NCI-H2196 (cell line): ENCODE data around the gene PDE1C.
"Not testable (repeated sequence)": the region's sequence is repeated elsewhere in the genome, so short reads cannot be mapped to it uniquely, and the experiment has no call there.

ENCODE experiments used
- DNase-seq: peaks from one replicate; lab custom pipeline; 2025; ENCODE audit not compliant: unreplicated experiment; lab: John Stamatoyannopoulos, UW

Gene PDE1C

DNA sequence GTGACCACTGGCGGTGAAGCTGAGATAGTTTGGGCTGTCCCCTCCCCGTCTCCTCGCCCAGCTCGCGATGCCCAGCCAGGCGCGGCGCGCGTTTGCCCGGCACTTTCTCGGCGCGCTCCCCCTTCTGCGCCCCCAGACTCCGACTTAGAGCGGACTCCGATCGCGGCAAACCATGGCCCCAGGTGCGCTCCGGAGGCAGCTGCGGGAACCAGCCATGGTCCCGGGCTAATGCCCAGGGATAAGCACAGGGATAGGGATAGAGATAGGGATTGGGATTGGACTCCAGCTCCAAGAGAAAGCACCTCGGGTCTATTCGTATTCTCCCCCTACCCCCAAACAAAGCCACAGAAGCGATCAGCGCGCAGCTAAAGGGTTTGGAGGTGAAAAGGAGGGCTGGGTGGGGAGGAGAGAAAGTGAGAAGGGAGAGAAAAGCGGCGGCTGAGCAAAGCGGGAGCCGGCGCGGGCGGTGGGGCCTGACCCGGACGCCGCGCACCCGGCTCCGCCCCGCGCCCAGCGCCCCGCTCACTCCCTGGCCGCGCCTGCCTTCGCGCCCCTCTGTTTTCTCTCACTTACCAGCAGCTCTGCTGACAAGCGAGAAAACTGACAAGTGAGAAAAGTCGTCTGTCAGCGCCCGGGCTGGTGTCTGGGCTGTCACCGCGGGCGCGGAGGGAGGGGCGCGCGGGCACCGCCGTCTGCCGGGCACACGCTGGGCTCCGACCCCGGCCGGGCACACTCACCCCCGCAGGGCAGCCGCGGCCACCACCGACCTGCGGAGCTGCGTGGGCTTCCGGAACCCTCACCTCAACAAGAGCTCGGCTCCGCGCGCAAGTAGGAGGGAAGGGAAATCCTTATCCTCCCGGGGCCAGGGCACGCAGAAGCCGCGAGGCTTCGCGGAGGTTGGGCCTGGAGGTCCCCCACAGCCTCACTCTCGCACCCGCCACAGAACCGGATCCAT lies at the start of gene PDE1C:
PDE1C (minus strand) TSS at position 2 of the 955 bp plus-strand sequence.
- no peak for DNase-seq

DNA sequence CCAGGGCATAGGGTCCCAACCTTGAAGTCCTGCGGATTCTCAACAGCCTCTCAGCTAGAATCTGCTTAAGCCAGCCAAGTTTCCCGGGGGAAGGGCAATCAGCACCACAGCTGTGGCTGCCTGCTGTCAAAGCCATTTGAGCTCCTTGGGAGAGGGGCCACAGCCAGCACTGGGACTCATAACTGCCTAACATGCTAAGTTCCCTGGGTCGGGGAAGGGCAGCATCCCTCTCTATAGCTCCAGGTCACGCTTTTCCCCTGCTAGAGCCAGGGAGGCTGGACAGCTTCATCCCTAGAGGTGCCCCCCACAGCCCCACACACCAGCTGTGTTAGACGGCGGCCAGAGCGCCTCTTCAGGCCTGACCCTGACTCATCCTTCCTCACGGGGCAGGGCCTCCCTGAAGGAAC lies 49.6 kb upstream of the PDE1C start:
- no peak for DNase-seq

GRCh38 chr7:32117837-32118236 lies 47.6 kb upstream of the PDE1C start:
- DNase-seq = no peak

- DNase-seq = no peak
Observed at GRCh38 chr7:32116436-32116835, 46.2 kb upstream of the PDE1C start.

- DNase-seq = no peak
Observed at GRCh38 chr7:32115831-32116230, 45.6 kb upstream of the PDE1C start.

DNA sequence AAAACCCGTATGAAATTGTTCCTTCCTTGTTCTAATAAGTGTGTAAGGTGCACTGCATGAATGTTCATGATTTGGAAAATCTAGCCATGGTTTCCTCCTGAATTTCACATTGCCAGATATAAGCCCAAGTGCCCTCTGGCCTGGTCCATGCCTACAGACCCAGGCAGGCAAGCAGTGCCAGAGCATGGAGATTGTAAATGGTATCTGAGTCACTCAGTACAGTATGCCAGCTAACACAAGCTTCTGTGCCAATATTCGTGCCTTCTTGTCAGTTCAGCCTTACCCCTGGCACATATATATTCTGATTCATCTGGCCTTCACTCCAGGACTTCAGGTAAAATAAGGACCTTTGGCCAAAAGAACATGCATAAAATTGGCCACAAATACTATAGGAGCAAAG lies 38.4 kb upstream of the PDE1C start:
- DNase-seq = no peak

GRCh38 chr7:32104766-32105165 lies 34.6 kb upstream of the PDE1C start:
- no peak for DNase-seq

DNA sequence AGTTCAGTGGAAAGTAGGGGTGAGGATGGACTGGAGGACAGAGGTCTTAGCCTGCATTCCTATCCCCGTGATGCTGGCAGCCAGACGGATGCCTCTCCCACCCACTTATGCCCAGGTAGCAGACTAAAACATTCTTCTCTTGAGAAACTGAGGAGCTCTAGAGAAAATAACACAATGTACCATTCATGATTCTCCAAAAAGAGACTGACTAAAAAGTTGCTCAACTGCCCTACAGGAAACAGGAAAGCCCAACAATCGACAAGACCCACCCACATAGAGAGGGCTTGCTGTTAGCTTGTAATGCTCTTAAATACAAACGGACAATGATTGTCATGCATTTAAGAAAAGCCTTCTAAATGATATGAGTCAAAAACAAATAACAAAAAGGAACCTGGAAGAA lies 33.2 kb upstream of the PDE1C start:
- no peak for DNase-seq

DNA sequence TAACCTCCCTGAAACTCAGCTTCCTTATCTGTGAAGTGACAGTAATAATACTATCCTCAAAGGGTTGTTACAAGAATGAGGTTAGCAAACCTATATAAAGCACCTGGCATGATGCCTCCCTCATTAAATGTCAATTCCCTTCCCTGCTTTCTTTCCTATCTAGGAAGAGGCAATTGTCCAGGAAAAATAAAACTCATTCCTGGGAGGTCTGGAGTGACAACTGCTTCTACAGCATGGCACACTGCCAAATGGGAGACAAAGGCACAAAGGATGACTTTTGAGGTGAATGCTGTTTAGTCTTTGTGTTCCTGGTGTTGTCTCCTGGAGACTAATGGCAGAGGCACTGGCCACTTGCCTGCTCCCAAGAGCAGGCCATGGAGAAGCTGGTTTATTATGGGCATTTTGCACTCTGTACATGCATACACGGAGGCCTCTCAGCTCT lies 32.2 kb upstream of the PDE1C start:
- peak; percentile 3 for DNase-seq

DNA sequence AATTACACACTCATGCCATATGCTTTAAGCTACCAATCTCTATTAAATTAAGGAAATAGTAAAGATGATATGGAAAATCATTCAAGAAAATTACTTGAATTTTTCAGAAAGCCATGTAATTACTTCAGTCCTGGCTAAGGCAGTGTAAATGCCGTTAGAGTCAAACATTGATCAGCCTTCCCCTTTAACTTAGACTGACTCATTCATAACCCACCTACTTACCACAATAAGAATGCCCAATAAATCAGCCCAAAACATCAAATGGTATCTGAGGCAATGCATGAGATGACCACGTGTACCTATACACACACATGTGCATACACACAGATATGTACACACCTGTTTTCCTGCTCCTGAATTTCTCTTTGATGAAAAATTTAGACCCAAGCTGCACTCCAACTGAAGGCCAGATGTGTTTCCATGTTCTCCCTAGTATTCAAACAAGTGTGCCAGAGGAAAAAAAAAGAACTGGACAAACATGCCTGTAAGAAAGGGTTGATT lies 30.2 kb upstream of the PDE1C start:
- DNase-seq = no peak

DNA sequence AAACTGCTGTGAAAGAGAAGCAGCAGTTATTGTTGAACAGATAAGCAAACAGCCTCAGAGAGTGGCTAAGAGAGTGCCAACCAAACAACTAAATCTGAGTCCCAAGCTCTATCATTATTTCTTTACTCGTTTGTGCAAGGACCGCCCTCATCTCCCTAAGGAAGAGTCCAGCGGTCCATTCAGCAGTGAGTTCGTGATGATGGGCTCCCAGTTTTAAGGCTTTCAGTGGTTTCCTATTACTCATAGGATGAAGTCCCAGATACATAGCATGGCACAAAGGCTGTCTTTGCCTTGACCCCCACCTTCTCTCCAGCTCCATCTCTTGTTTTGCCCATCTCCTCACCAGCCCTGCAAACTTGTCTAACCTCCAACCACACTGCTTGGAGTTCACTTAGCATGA lies 24.3 kb upstream of the PDE1C start:
- DNase-seq = no peak

DNA sequence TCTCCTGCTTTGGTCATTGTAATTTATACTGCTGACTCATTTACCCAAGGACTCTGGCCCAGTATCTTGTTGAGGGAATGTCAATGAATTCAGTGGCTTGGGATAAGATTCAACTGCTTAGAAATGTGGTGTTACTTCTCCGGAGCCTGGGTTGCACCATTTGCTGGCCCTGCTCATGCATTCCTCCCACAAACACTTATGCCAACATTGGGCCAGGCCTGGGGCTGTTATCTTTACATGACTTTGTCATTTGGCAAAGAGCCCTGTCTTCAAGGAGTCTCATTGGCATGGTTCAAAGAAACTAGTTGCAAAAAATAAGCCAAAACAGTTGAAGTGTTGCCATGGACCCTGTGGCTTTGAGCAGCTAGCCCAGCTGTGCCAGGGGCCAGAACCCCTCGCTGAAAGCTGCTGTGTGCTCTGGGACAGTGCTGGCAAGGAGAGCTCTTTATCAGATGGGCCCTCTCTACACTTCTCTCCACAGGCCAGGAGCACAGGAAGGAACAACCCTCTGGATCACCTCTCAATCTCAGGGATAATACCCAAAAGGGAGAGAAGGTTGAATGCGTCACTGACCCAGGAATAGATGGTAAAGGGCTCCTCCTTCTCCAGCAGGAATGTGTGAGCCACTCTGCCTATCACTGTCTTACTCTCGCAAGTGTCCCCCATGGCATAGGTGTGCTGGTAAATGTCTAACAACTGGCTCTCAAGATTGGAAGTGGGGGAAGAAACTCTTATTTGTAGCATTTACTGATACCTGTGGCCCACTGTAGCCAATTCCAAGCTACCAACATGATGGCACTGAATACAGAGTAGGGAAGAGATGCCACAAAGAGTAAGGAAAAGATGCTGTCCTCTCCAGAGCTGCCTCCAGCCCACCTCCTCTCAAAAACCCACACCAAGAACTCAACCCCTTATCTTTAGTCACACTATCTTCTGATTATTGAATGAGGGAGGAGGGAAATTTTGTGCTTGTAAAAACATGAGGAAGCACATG lies 23.5 kb upstream of the PDE1C start:
- peak; percentile 6 for DNase-seq

DNA sequence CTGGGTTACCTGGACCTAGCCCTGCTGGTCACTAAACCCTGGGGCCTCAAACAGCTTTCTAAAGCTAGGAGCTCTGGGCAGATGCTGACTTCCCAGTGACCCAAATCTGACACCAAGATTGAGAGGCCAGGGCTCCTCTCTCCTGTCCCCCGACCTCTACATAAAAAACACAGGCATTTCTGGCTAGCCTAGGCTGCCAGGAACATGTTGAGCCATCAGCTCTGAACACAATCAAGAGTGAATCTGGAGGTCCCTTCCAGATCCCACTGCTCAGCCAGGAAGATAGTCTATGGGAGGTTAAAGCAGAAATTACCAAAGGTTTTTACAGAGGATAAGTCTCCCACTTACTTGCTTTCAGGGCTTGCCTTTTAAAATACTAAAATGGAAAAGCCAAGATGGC lies 22.1 kb upstream of the PDE1C start:
- DNase-seq = no peak

GRCh38 chr7:32091608-32092210 lies 21.5 kb upstream of the PDE1C start:
- DNase-seq = no peak

- no peak for DNase-seq
Observed at GRCh38 chr7:32089678-32090077, 19.5 kb upstream of the PDE1C start.

GRCh38 chr7:32089256-32089655 lies 19.0 kb upstream of the PDE1C start:
- no peak for DNase-seq

DNA sequence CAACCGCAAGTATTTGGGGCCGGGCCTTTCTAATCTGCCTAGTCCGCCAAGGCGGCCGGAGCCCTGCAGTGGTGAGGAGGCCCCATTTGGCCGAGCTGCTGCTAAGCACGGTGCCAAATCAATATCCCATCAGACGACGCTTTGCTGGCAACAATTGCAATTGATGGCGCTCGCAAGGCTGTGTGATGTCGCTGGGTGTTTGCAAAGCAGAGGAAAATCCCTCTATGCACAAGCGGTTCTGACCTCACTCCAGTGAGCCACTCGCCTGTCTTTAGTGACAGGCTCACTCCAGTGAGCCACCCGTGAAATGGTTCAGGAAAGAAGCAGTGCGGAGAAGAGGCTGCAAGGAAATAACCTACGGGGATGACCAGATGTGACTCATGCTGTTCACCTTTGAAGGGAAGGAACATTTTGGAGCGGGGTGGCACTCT lies 18.3 kb upstream of the PDE1C start:
- DNase-seq = no peak

GRCh38 chr7:32079510-32079909 lies 9.3 kb upstream of the PDE1C start:
- no peak for DNase-seq

DNA sequence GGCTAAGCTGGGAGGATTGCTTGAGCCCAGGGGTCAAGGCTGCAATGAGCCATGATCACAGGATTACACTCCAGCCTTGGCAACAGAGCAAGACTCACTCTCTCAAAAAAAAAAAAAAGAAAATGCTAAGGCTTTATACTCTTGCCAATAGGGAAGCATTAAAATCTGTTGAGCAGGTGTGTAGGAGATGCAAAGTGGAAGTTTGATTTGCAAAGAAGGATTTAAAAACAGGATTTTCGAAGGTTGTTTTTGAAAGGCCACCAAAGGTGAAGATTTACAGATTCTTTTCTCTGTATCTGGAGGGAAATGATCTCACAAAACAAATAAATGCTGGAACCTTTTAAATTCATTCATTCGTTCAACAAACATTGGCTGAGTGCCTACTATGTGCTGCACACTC lies 8.6 kb upstream of the PDE1C start:
- no peak for DNase-seq

DNA sequence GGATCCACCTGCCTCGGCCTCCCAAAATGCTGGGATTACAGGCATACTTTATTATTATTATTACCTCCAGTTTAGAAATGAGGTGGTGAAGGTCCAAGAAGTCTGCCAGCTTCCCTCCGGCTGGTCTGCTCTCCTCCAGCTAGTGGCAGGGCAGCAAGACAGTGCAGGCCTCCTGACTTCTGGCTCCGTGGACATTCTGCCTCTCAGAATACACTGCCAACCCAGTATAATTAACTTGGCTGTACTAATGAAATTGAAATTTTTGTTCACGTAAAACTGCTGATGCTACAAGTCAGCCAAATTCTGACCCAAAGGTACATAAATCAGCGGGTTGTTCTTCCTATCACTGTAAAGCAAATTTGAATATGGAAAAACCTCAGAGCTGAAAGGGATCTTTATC lies 7.6 kb upstream of the PDE1C start:
- no peak for DNase-seq

DNA sequence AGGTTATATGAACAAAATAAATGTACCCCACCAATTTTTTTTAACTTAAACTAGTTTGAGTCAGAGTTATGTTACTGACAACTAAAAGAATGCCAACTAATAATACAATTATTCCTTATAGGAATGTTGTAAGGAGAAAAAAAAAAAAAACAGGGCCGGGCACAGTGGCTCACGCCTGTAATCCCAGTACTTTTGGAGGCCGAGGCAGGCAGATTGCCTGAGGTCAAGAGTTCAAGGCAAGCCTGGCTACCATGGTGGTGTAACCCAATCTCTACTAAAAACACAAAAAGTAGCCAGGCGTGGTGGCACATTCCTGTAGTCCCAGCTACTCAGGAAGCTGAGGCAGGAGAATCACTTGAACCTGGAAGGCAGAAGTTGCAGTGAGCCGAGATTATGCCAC lies 6.6 kb upstream of the PDE1C start:
- not testable (repeated sequence) for DNase-seq
